OCI-LY3 (cell line): Measurements from ENCODE around the gene SHC2.

Source experiments
- H2AFZ ChIP-seq: fragments of 200-600, 300-600 bp; shearing (Covaris generic); 2 replicates; pipeline ENCODE4 v1.6.0; 2014; ENCODE audit warnings: antibody characterized with exemption, low read depth, low read length
- H3K27ac ChIP-seq: fragments of 200-600, 300-600 bp; sonication (generic); 2 replicates; pipeline ENCODE4 v1.5.1; 2014; ENCODE audit warnings: mild to moderate bottlenecking, low read length, moderate library complexity, mixed read lengths
- H3K27me3 ChIP-seq: fragments of 200-600, 300-600 bp; sonication (generic); 2 replicates; pipeline ENCODE4 v1.6.1; 2014; ENCODE audit warnings: low read depth, low read length, mixed read lengths
- H3K36me3 ChIP-seq: fragments of 200-600, 300-600 bp; sonication (generic); replicated peaks from 2 replicates; pipeline ENCODE3; 2014; ENCODE audit warnings: low read depth, low read length, mixed read lengths
- H3K4me1 ChIP-seq: fragments of 300-600, 200-600 bp; sonication (generic); 2 replicates; pipeline ENCODE4 v1.6.1; 2014; ENCODE audit warnings: low read length, mixed read lengths
- H3K4me2 ChIP-seq: fragments of 200-600, 300-600 bp; sonication (generic); 2 replicates; pipeline ENCODE4 v1.6.1; 2014; ENCODE audit warnings: low read length, mixed read lengths
- H3K4me3 ChIP-seq: fragments of 300-600, 200-600 bp; sonication (generic); 2 replicates; pipeline ENCODE4 v1.5.1; 2014; ENCODE audit warnings: antibody characterized with exemption, mild to moderate bottlenecking, low read length, moderate library complexity
- H3K79me2 ChIP-seq: fragments of 300-600, 200-600 bp; shearing (Covaris generic); 2 replicates; pipeline ENCODE4 v1.6.1; 2014; ENCODE audit warnings: mild to moderate bottlenecking, low read length, mixed read lengths
- H3K9ac ChIP-seq: fragments of 300-600, 200-600 bp; shearing (Covaris generic); 2 replicates; pipeline ENCODE4 v1.6.0; 2014; ENCODE audit warnings: mild to moderate bottlenecking, low read length, moderate library complexity
- H3K9me3 ChIP-seq: fragments of 200-600, 300-600 bp; shearing (Covaris generic); 2 replicates; pipeline ENCODE4 v1.6.1; 2014; ENCODE audit warnings: low read length, mixed read lengths; ENCODE audit not compliant: insufficient read depth
- H4K20me1 ChIP-seq: fragments of 200-600, 300-600 bp; sonication (generic); 2 replicates; pipeline ENCODE4 v1.6.1; 2016; ENCODE audit warnings: low read length, mixed read lengths; ENCODE audit not compliant: insufficient read depth
- CTCF ChIP-seq: fragments of 200-600, 300-600 bp; sonication (generic); IDR thresholded peaks from 2 replicates; pipeline ENCODE4 v1.5.1; 2014; ENCODE audit warnings: antibody characterized with exemption, low read length, low read depth
- EZH2phosphoT487 ChIP-seq: fragments of 200-600 bp; shearing (Covaris generic); IDR thresholded peaks from 2 replicates; pipeline ENCODE4 v1.6.1; 2018; ENCODE audit warnings: antibody characterized with exemption, mixed run types, low read depth

Gene SHC2

GRCh38 chr19:461721-462551, 1.1 kb upstream of the SHC2 start:
- Histone ChIP-seq H3K27ac (no peak overlapping the region), H3K9ac (no peak overlapping the region), H3K4me1 (no peaks in the 10 kb centered on the region), H3K4me2 (no peak overlapping the region), H3K79me2 (no peaks in the 10 kb centered on the region), H4K20me1 (no peaks in the 10 kb centered on the region), H3K9me3 (no peaks in the 10 kb centered on the region), H3K36me3 (no peaks in the 10 kb centered on the region), H3K4me3 (no peak overlapping the region), H2AFZ (no peak overlapping the region), H3K27me3 (no peaks in the 10 kb centered on the region)
- no peak for TF ChIP-seq CTCF
- TF ChIP-seq EZH2phosphoT487, result no peak

- no peak overlapping the region for H3K4me2 ChIP-seq
- H3K9me3 ChIP-seq, result no peaks in the 10 kb centered on the region
- H4K20me1 ChIP-seq, result no peaks in the 10 kb centered on the region
- no peak overlapping the region for H3K27ac ChIP-seq
- H3K4me3 ChIP-seq, result no peak overlapping the region
- no peak overlapping the region for H3K9ac ChIP-seq
- no peaks in the 10 kb centered on the region for H3K27me3 ChIP-seq
- H3K4me1 ChIP-seq, result no peaks in the 10 kb centered on the region
- H3K36me3 ChIP-seq, result no peaks in the 10 kb centered on the region
- no peak overlapping the region for H2AFZ ChIP-seq
- no peak for TF ChIP-seq EZH2phosphoT487
- no peak for TF ChIP-seq CTCF
- no peaks in the 10 kb centered on the region for H3K79me2 ChIP-seq
Measured at GRCh38 chr19:459724-460511, 915 bp downstream of the SHC2 start.

- no peaks in the 10 kb centered on the region for H3K27me3 ChIP-seq
- H3K4me2 ChIP-seq, result no peak overlapping the region
- no peaks in the 10 kb centered on the region for H4K20me1 ChIP-seq
- no peaks in the 10 kb centered on the region for H3K79me2 ChIP-seq
- H3K9me3 ChIP-seq, result no peaks in the 10 kb centered on the region
- no peak overlapping the region for H3K4me3 ChIP-seq
- H3K27ac ChIP-seq, result no peak overlapping the region
- H2AFZ ChIP-seq, result no peak overlapping the region
- H3K9ac ChIP-seq, result no peak overlapping the region
- H3K4me1 ChIP-seq, result no peaks in the 10 kb centered on the region
- no peaks in the 10 kb centered on the region for H3K36me3 ChIP-seq
- no peak for TF ChIP-seq CTCF
Measured at GRCh38 chr19:458091-459042, 2.5 kb downstream of the SHC2 start.
